ENCODE measurements around the gene ATAD3C. TPM values are rescaled to one million over a fixed set of nuclear protein-coding genes. Genes with fewer than 3 reads are reported as not detected.
A peak's percentile ranks its signal among the peaks of the same experiment; 100 is the strongest.

Gene ATAD3C
- total RNA-seq, 1 experiment from 2014 or later: 10.6 TPM

DNA sequence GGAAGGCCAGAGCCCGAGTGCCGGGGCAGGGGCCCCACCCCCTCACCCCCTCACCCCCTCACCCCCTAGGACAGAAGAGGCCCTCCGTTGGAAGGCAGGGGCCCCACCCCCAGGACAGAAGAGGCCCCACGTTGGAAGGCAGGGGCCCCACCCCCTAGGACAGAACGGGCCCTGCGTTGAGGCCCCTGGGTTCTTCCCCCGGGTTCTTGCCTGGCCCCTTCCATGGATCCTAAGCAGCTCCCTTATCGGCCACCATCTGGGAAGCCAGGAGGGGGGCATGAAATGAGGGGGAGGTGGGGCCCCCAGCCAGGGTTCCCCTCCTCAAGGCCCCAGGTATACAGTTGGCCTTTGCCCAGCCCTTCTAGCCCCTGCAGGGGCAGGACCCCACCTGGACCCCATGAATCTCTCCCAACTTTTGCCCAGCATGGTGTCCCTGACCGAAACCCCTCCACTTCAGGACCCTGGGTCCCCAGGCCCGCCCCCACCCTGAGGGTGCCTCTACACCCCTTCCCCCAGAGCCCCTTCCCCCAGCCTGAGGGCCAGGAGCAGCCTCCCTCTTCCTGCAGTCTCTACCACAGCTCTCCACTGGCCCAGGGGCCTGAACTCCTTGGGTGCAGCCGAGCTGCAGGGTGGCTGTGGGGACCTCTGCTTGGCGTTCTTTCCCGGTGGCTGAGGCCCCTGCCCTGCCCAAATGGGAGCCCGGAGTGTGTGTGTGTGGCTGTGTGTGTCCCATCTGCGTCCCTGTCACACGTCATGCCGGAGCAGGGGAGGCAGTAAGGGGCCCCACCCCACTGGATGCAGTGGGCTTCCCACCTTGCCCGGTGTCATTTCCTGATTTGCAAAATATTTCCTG, 18.3 kb upstream of the ATAD3C start:
- CTCF ChIA-PET: interaction anchor here (0.6 to 1.8 kb wide), 4 partner anchors 9 to 32 kb away, joined by 4 to 11 read pairs (median 4); partner anchors contain the start of gene CCNL2
- in situ Hi-C loops (cut with HindIII; ENCODE audit: low pct_unique_long_range_greater_than_20kb, low sequenced_read_pairs): no loop called here

DNA sequence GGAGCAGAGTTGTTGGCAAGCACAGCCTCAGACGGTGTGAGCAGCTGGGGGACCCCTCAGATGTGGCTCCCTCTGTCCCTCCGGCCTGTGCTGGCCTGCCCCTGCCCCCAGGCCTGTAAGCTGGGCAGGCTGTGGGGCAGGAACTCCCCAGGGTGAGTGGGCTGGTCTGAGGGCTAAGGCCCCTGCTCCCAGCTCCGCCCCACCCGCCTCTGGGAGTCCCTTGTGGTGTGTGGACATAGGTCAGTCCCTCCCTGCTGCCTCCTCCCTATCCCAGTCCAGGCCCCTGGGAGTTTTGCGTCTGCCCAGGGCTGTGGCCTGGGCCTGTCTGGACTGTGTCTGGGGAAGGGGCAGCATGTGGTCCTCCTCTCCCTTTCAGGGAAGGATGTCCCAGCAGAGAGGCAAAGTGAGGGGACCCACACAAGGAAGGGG, 17.6 kb upstream of the ATAD3C start:
- Histone ChIP-seq H3K4me3 (ENCODE audit: low read depth in 2 of 2, low read length in 2 of 2) (peak overlapping the region; percentile 3 to 33; a peak in 3 of 4 replicates), H3K9me3 (ENCODE audit: control insufficient read depth, insufficient read depth, low read depth, low read length) (no peaks in the 10 kb centered on the region), H3K4me1 (ENCODE audit: control insufficient read depth, insufficient read depth, low read length) (peaks cover 66% of the 10 kb centered on the region), H3K27me3 (ENCODE audit: control insufficient read depth, insufficient read depth, low read length) (no peaks in the 10 kb centered on the region), H3K27ac (ENCODE audit: low read length) (peak overlapping the region; percentile 99), H3K36me3 (ENCODE audit: control insufficient read depth, insufficient read depth, low read length) (no peaks in the 10 kb centered on the region)
- BruUV-seq (replicated peaks): no TSS peak
- in situ Hi-C loops (cut with HindIII; ENCODE audit: low pct_unique_long_range_greater_than_20kb, low sequenced_read_pairs): no loop called here
- TF ChIP-seq TCF7L2 (IDR thresholded peaks at IDR 0.05; ENCODE audit: low read depth, low read length) (0 out of 2 replicates have a peak, but pooled peaks have one; percentile 15), SIN3A (IDR thresholded peaks at IDR 0.05; ENCODE audit: borderline replicate concordance, insufficient read depth, low read depth, low read length) (peak; percentile 63; the same call in 1 of the 2 replicates), POLR2AphosphoS5 (IDR thresholded peaks at IDR 0.05; ENCODE audit: low read depth, low read length) (peak; percentile 75)
- TF ChIP-seq, protein P1, sequence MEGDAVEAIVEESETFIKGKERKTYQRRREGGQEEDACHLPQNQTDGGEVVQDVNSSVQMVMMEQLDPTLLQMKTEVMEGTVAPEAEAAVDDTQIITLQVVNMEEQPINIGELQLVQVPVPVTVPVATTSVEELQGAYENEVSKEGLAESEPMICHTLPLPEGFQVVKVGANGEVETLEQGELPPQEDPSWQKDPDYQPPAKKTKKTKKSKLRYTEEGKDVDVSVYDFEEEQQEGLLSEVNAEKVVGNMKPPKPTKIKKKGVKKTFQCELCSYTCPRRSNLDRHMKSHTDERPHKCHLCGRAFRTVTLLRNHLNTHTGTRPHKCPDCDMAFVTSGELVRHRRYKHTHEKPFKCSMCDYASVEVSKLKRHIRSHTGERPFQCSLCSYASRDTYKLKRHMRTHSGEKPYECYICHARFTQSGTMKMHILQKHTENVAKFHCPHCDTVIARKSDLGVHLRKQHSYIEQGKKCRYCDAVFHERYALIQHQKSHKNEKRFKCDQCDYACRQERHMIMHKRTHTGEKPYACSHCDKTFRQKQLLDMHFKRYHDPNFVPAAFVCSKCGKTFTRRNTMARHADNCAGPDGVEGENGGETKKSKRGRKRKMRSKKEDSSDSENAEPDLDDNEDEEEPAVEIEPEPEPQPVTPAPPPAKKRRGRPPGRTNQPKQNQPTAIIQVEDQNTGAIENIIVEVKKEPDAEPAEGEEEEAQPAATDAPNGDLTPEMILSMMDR (IDR thresholded peaks at IDR 0.05): no peak
- TF ChIP-seq, protein P2, sequence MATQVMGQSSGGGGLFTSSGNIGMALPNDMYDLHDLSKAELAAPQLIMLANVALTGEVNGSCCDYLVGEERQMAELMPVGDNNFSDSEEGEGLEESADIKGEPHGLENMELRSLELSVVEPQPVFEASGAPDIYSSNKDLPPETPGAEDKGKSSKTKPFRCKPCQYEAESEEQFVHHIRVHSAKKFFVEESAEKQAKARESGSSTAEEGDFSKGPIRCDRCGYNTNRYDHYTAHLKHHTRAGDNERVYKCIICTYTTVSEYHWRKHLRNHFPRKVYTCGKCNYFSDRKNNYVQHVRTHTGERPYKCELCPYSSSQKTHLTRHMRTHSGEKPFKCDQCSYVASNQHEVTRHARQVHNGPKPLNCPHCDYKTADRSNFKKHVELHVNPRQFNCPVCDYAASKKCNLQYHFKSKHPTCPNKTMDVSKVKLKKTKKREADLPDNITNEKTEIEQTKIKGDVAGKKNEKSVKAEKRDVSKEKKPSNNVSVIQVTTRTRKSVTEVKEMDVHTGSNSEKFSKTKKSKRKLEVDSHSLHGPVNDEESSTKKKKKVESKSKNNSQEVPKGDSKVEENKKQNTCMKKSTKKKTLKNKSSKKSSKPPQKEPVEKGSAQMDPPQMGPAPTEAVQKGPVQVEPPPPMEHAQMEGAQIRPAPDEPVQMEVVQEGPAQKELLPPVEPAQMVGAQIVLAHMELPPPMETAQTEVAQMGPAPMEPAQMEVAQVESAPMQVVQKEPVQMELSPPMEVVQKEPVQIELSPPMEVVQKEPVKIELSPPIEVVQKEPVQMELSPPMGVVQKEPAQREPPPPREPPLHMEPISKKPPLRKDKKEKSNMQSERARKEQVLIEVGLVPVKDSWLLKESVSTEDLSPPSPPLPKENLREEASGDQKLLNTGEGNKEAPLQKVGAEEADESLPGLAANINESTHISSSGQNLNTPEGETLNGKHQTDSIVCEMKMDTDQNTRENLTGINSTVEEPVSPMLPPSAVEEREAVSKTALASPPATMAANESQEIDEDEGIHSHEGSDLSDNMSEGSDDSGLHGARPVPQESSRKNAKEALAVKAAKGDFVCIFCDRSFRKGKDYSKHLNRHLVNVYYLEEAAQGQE (IDR thresholded peaks at IDR 0.05; ENCODE audit: insufficient read depth in 1 of 2, low read depth in 2 of 2, low read length in 1 of 2): no peak; a peak in 1 of 4 replicates
- intact Hi-C loops (cut with micrococcal nuclease; ENCODE audit: unreplicated experiment): no loop called here
- ChIA-PET POLR2A (interaction anchor here (0.9 to 1.5 kb wide), 4 partner anchors 9 to 73 kb away, joined by 3 to 4 read pairs (median 3); no protein-coding TSS in a partner anchor), CTCF (interaction anchor here (0.6 to 1.8 kb wide), 3 partner anchors 8 to 33 kb away, joined by 4 to 11 read pairs (median 4); partner anchors contain the start of gene CCNL2)
- DNase-seq (ENCODE audit: low read depth, low spot score) (no peak), ATAC-seq (peak; percentile 58)

More for the DNA sequence above, 18.3 kb upstream of the ATAD3C start:
- Histone ChIP-seq H3K27me3 (ENCODE audit: control insufficient read depth, insufficient read depth, low read length) (no peaks in the 10 kb centered on the region), H3K9me3 (ENCODE audit: control insufficient read depth, insufficient read depth, low read depth, low read length) (no peaks in the 10 kb centered on the region), H3K4me1 (ENCODE audit: control insufficient read depth, insufficient read depth, low read length) (peaks cover 68% of the 10 kb centered on the region), H3K27ac (ENCODE audit: low read length) (peak overlapping the region; percentile 99), H3K4me3 (ENCODE audit: low read depth in 2 of 2, low read length in 2 of 2) (peak overlapping the region; percentile 3 to 33; a peak in 3 of 4 replicates), H3K36me3 (ENCODE audit: control insufficient read depth, insufficient read depth, low read length) (no peaks in the 10 kb centered on the region)
- DNase-seq (ENCODE audit: low read depth, low spot score) (no peak), ATAC-seq (peak; percentile 6)
- no TSS peak for BruUV-seq (replicated peaks)
- intact Hi-C loops (cut with micrococcal nuclease; ENCODE audit: unreplicated experiment): no loop called here
- POLR2A ChIA-PET: interaction anchor here (0.5 to 1.5 kb wide), 7 partner anchors 8 to 74 kb away, joined by 3 to 7 read pairs (median 3); partner anchors contain the start of gene ANKRD65
- TF ChIP-seq, protein P2 (IDR thresholded peaks at IDR 0.05; ENCODE audit: insufficient read depth in 1 of 2, low read depth in 2 of 2, low read length in 1 of 2): no peak; a peak in 1 of 4 replicates
- no peak for TF ChIP-seq SIN3A (IDR thresholded peaks at IDR 0.05; ENCODE audit: borderline replicate concordance, insufficient read depth, low read depth, low read length)
- TF ChIP-seq TCF7L2 (IDR thresholded peaks at IDR 0.05; ENCODE audit: low read depth, low read length): no peak
- TF ChIP-seq, protein P1 (IDR thresholded peaks at IDR 0.05): no peak

Measured in Panc1 (cell line).